ENCODE data around the gene ARF5.

DNA sequence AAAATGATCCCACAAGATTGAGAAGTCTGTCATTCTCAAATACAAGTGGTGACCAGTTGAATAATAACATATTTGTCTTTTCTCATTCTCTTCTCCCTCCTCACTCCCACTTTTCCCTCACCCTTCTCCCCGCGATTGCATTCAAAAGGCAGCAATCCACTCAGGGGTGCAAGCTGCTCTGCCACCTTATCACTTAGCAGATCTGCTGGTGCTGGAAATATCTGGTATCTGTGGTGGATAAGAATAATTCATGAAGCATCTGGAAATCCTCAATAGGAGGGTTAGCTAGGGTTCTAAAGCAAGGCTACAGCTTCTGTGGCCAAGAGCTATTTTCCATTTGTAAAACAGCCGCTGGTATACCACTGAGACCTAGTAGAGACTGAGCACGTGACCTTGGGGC lies 46.7 kb upstream of the ARF5 start:
- TF ChIP-seq, protein P1, sequence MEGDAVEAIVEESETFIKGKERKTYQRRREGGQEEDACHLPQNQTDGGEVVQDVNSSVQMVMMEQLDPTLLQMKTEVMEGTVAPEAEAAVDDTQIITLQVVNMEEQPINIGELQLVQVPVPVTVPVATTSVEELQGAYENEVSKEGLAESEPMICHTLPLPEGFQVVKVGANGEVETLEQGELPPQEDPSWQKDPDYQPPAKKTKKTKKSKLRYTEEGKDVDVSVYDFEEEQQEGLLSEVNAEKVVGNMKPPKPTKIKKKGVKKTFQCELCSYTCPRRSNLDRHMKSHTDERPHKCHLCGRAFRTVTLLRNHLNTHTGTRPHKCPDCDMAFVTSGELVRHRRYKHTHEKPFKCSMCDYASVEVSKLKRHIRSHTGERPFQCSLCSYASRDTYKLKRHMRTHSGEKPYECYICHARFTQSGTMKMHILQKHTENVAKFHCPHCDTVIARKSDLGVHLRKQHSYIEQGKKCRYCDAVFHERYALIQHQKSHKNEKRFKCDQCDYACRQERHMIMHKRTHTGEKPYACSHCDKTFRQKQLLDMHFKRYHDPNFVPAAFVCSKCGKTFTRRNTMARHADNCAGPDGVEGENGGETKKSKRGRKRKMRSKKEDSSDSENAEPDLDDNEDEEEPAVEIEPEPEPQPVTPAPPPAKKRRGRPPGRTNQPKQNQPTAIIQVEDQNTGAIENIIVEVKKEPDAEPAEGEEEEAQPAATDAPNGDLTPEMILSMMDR (IDR thresholded peaks at IDR 0.05; ENCODE audit: low read depth, low read length, poor library complexity, severe bottlenecking) = no peak
- no peak for TF ChIP-seq EZH2phosphoT487 (IDR thresholded peaks at IDR 0.05; ENCODE audit: borderline replicate concordance, low read length)

All from DOHH2 (cell line).